ENCODE results near the gene EEFSEC. TPM values are rescaled to one million over a fixed set of nuclear protein-coding genes. Genes with fewer than 3 reads are reported as not detected.

EEFSEC gene
- total RNA-seq, 2 experiments from 2014 or later = 19.4 to 19.7 TPM

DNA sequence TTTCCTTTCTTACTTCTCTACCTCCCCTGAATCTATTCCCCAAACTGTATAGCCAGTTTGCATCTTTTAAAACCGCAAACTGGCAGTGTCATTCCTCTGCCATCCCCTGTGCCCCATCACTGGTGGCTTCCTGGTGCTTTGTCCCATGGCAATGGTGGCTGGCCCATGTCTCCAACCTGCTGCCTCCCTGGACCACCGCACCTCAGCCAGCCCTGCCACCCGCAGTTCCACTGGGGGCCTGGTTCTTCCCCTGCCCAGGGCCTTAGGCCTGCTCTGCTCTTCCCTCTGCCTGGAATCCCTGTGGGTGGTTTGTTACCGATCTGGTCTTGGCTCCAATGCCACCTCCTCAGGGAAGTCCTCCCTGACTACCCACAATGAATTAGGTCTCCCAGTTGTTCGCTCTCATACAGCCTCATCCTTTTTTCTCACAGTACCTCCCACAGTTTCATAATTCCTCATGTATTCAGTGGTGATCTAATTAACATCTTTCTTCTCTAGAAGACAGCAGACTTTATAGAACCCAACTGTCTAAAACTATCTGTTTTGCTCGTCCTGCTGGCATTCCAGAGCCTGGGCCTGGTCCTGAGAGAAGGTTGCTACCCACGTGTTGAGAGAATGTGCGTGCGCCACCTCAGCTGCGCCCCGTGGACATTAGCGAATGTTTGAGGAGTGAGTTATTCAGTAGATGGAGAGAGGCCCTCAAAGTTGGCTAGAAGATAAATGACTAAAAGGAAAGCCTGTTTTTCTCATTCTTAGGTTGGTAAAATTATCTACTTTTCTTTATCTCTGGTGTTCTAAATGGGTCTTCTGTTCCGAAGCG is 183.3 kb downstream of the EEFSEC start:
- no peak overlapping the region for H3K4me3 Mint-ChIP-seq
- ATAC-seq (no peak), DNase-seq (no peak)
- H3K27me3 Mint-ChIP-seq = no peaks in the 10 kb centered on the region
- no peaks in the 10 kb centered on the region for H3K36me3 Mint-ChIP-seq
- H3K9me3 Mint-ChIP-seq (ENCODE audit: low read depth) = no peaks in the 10 kb centered on the region
- peaks cover 2% of the 10 kb centered on the region for H3K4me1 Mint-ChIP-seq
- no peak overlapping the region for H3K27ac Mint-ChIP-seq
- CTCF ChIA-PET = no interaction called here

GRCh38 chr3:128337305-128337704 is 184.0 kb downstream of the EEFSEC start:
- H3K4me3 Mint-ChIP-seq = no peak overlapping the region
- H3K36me3 Mint-ChIP-seq = no peaks in the 10 kb centered on the region
- no peak for DNase-seq
- ATAC-seq = no peak
- H3K27me3 Mint-ChIP-seq = no peaks in the 10 kb centered on the region
- no peaks in the 10 kb centered on the region for H3K4me1 Mint-ChIP-seq
- no peaks in the 10 kb centered on the region for H3K9me3 Mint-ChIP-seq (ENCODE audit: low read depth)
- CTCF ChIA-PET = no interaction called here
- H3K27ac Mint-ChIP-seq = no peak overlapping the region

GRCh38 chr3:128338536-128339330 is 185.5 kb downstream of the EEFSEC start:
- Mint-ChIP-seq H3K4me3 (no peak overlapping the region), H3K27me3 (no peaks in the 10 kb centered on the region), H3K9me3 (ENCODE audit: low read depth) (no peaks in the 10 kb centered on the region), H3K4me1 (no peaks in the 10 kb centered on the region), H3K27ac (no peak overlapping the region), H3K36me3 (no peaks in the 10 kb centered on the region)
- no peak for DNase-seq
- CTCF ChIA-PET = no interaction called here
- no peak for ATAC-seq

- ATAC-seq (no peak), DNase-seq (no peak)
- no peaks in the 10 kb centered on the region for H3K9me3 Mint-ChIP-seq (ENCODE audit: low read depth)
- H3K27ac Mint-ChIP-seq = no peak overlapping the region
- H3K27me3 Mint-ChIP-seq = no peaks in the 10 kb centered on the region
- CTCF ChIA-PET = no interaction called here
- H3K36me3 Mint-ChIP-seq = no peaks in the 10 kb centered on the region
- no peak overlapping the region for H3K4me3 Mint-ChIP-seq
- H3K4me1 Mint-ChIP-seq = no peaks in the 10 kb centered on the region
These were observed 186.3 kb downstream of the EEFSEC start for GRCh38 chr3:128339491-128340012.

GRCh38 chr3:128340198-128340903 is 187.1 kb downstream of the EEFSEC start:
- Mint-ChIP-seq H3K36me3 (no peaks in the 10 kb centered on the region), H3K4me3 (no peak overlapping the region), H3K27me3 (no peaks in the 10 kb centered on the region), H3K9me3 (ENCODE audit: low read depth) (no peaks in the 10 kb centered on the region), H3K27ac (no peak overlapping the region), H3K4me1 (no peaks in the 10 kb centered on the region)
- CTCF ChIA-PET = no interaction called here
- DNase-seq (no peak), ATAC-seq (no peak)

DNA sequence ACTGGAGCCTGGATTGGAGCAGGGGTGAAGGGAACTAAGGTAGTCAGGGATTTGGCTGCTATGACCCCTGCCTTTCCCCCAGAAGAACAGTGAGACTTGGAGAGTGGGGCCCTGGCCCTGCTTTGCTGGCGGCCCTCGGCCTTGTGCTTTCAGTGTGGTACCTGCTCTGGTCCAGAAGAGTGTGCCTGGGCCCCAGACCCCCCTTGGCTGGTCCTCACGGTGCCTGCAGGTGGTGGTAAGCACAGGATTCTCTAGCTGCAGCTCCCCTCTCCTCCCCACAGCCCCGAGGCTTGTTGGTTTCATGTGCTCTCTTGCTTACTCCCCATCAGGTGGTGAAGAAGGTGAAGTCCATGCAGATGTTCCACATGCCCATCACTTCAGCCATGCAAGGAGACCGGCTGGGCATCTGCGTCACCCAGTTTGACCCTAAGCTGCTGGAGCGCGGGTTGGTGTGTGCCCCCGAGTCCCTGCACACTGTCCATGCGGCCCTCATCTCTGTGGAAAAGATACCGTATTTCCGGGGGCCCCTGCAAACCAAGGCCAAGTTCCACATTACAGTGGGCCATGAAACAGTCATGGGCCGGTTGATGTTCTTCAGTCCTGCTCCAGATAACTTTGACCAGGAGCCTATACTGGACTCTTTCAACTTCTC is 187.7 kb downstream of the EEFSEC start:
- no peak overlapping the region for H3K27ac Mint-ChIP-seq
- H3K4me3 Mint-ChIP-seq = no peak overlapping the region
- ATAC-seq = no peak
- no peak for DNase-seq
- CTCF ChIA-PET = no interaction called here
- H3K27me3 Mint-ChIP-seq = no peaks in the 10 kb centered on the region
- no peaks in the 10 kb centered on the region for H3K4me1 Mint-ChIP-seq
- no peaks in the 10 kb centered on the region for H3K36me3 Mint-ChIP-seq
- no peaks in the 10 kb centered on the region for H3K9me3 Mint-ChIP-seq (ENCODE audit: low read depth)

- no peaks in the 10 kb centered on the region for H3K27me3 Mint-ChIP-seq
- CTCF ChIA-PET = no interaction called here
- DNase-seq = no peak
- H3K9me3 Mint-ChIP-seq (ENCODE audit: low read depth) = no peaks in the 10 kb centered on the region
- no peaks in the 10 kb centered on the region for H3K36me3 Mint-ChIP-seq
- no peak for ATAC-seq
- H3K4me1 Mint-ChIP-seq = no peaks in the 10 kb centered on the region
- no peak overlapping the region for H3K27ac Mint-ChIP-seq
- no peak overlapping the region for H3K4me3 Mint-ChIP-seq
These were observed 188.5 kb downstream of the EEFSEC start for GRCh38 chr3:128341659-128342395.

GRCh38 chr3:128342701-128343180 is 189.5 kb downstream of the EEFSEC start:
- CTCF ChIA-PET = no interaction called here
- no peak overlapping the region for H3K27ac Mint-ChIP-seq
- no peak for DNase-seq

DNA sequence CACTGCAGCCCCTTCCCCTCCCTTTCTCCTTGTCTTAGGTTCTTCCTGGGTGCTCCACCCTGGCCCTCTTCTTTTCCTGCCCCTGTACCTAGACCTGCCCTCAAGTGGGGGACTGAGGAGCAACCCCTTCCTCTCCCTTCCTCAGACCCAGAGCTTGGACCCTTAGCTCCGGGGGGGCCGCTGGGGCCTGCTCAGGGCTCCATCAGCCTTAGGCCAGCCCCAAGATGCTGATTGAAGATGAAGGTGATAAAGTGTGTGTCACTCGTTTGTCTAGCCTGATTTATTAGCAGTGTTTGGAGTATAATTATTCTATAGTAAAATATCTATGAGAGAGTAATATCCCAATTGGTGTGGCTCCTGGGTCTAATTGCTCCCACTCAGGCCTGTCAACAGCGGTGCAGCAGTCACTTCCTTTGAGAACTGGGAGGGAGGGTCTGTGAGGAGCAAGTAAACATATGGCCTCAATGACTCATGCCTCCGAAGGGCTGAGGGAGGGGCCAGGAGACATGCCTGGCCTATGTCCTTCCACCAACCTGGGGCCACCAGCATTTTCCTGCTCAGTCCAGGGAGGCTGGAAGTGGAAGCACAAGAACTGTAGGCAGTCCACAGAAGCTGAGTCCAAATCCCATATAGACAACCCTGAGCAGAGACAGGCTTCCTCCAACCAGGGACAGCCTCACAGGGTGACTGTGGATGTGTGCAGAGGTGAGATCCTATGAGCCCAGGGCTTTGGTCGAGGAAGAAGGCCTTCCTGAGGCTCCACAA is 190.2 kb downstream of the EEFSEC start:
- DNase-seq (no peak), ATAC-seq (no peak)
- H3K9me3 Mint-ChIP-seq (ENCODE audit: low read depth) = no peaks in the 10 kb centered on the region
- H3K4me1 Mint-ChIP-seq = no peaks in the 10 kb centered on the region
- H3K27ac Mint-ChIP-seq = no peak overlapping the region
- H3K36me3 Mint-ChIP-seq = no peaks in the 10 kb centered on the region
- no peaks in the 10 kb centered on the region for H3K27me3 Mint-ChIP-seq
- H3K4me3 Mint-ChIP-seq = no peak overlapping the region
- CTCF ChIA-PET = interaction anchor here (1.5 kb wide), 1 partner anchor 13 kb away, joined by 3 read pairs; no protein-coding TSS in a partner anchor

More at GRCh38 chr3:128342701-128343180, 189.5 kb downstream of the EEFSEC start:
- H3K4me3 Mint-ChIP-seq = no peak overlapping the region
- H3K4me1 Mint-ChIP-seq = no peaks in the 10 kb centered on the region
- no peaks in the 10 kb centered on the region for H3K9me3 Mint-ChIP-seq (ENCODE audit: low read depth)
- no peak for ATAC-seq
- no peaks in the 10 kb centered on the region for H3K36me3 Mint-ChIP-seq
- no peaks in the 10 kb centered on the region for H3K27me3 Mint-ChIP-seq

DNA sequence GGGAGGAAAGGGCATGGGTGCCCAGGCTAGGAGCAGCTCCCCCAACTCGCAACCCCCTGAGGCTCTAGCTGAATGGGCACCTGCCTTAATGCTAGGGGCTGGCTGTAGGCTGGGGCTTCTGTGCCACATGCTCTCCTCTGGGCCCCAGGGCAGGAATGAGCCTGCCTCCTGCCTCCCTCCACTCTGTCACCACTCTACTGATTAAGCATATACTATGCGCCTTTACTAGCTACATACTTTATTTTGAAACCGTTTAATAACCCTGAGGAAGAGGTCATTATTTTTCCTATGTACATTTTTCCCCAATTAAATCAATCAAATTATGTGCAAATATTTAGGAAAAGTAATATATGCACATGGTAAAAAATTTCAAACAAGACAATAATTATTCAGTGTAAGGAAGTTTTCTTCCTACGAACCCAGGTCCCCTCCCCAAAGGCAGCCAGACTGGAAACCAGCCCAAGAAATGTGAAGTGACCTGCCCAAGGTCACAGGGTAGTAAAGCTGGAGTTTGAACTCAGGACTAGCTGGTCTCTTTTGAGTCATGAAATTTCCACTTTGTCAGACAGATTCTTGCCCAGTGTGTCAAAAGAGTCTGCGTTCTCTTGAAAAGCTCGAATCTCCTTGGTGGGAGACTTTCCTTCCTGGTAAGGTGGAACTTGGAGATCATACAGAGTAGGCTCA is 190.9 kb downstream of the EEFSEC start:
- H3K9me3 Mint-ChIP-seq (ENCODE audit: low read depth) = no peaks in the 10 kb centered on the region
- H3K4me1 Mint-ChIP-seq = no peaks in the 10 kb centered on the region
- no peak overlapping the region for H3K4me3 Mint-ChIP-seq
- DNase-seq = no peak
- no peak for ATAC-seq
- no peak overlapping the region for H3K27ac Mint-ChIP-seq
- H3K27me3 Mint-ChIP-seq = no peaks in the 10 kb centered on the region
- CTCF ChIA-PET = interaction anchor here (1.5 kb wide), 1 partner anchor 12 kb away, joined by 3 read pairs; no protein-coding TSS in a partner anchor
- H3K36me3 Mint-ChIP-seq = no peaks in the 10 kb centered on the region

- no peaks in the 10 kb centered on the region for H3K9me3 Mint-ChIP-seq (ENCODE audit: low read depth)
- no peaks in the 10 kb centered on the region for H3K27me3 Mint-ChIP-seq
- no peak overlapping the region for H3K4me3 Mint-ChIP-seq
- no peak overlapping the region for H3K27ac Mint-ChIP-seq
- no peaks in the 10 kb centered on the region for H3K36me3 Mint-ChIP-seq
- ATAC-seq (no peak), DNase-seq (no peak)
- CTCF ChIA-PET = no interaction called here
- H3K4me1 Mint-ChIP-seq = no peaks in the 10 kb centered on the region
These were observed 191.9 kb downstream of the EEFSEC start for GRCh38 chr3:128345196-128345595.

Data from activated CD8-positive, alpha-beta memory T cell treated with anti-CD3 and anti-CD28 coated beads, Interleukin-2, amount 10 ng/mL, durations not matched to agents 7 days and 5 days (primary cell).